GM19467 (cell line): Measurements from ENCODE around the gene ANKRD23.
A peak's percentile ranks its signal among the peaks of the same experiment; 100 is the strongest.
"Not testable (repeated sequence)": the region's sequence is repeated elsewhere in the genome, so short reads cannot be mapped to it uniquely, and the experiment has no call there.

Experiments
- ATAC-seq: cut with Tn5 transposase; IDR thresholded peaks from one replicate; pipeline ENCODE4 v1.9.1; 2021; ENCODE audit warnings: mild to moderate bottlenecking, moderate library complexity; ENCODE audit not compliant: unreplicated experiment

ANKRD23 gene

DNA sequence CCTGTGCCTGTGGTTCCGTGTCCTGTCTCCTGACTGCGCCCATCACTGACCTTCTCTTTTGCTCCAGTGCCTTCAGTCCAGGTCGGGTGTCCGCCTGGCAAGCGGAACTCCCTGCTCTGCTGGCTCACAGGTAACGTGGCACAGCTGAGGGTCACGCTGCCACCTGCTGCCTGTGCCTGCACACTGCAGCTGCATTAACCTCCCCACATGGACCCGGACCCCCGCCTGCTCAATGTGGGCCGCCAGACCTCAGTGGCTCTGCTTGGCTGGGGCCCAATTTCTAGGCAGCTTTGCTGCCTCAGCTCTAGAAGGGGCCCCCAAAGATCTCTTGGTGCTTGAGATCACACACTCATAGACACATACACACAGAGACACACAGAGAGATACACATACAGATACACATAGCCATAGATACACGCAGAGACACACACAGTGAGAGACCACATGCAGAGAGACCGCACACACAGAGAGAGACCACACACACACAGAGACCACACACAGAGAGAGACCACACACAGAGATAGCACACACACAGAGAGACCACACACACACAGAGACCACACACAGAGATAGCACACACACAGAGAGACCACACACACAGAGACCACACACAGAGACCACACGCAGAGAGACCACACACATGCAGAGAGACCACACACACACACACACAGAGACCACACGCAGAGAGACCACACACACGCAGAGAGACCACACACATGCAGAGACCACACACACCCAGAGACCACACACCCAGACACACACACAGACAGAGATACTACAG is 42.6 kb downstream of the ANKRD23 start:
- ATAC-seq: peak; percentile 57

DNA sequence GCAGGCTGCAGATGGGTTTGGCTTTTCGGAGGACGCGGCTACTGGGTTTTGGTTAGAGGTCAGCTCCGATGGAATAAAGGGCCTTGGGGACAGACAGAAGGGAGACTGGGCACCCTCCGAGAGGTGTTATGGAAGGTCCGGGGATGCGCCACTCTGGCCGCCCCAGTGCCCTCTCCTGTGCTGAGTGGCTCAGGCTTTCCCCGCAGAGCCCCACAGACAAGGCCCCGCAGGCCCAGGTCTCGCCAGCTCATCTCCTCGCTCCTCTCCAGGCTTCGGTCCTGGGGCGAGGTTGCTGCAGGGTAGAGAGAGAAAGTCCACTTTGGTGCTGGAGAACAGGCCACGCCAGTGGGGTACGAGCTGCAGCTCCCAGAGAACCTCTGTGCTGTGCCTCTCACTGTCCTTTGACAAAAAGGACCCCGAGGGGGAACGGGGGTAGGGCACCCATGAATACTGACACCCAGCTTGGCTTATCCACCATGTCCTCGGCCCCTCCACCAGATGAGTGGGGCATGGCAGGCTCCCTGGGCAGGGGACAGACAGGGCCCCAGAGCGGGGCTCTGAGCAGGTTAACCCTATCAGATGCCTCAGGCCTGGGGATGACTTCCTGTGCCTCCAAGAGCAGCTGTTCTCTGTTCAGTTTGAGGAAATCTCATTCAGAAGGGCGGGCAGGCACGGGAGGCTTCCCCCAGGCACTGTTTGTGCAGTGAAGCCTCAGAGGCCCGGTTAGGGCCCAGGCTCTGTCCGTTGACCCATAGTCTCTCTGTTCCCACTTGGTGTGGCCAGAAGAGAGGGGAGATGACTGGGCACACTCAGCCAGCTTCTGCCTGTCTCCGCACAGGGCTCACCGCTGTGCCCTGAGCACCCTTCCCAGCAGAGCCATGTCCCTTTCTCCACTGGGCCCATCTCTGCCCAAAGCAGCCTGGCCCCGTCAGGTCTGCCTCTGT is 43.5 kb downstream of the ANKRD23 start:
- ATAC-seq: peak; percentile 9

DNA sequence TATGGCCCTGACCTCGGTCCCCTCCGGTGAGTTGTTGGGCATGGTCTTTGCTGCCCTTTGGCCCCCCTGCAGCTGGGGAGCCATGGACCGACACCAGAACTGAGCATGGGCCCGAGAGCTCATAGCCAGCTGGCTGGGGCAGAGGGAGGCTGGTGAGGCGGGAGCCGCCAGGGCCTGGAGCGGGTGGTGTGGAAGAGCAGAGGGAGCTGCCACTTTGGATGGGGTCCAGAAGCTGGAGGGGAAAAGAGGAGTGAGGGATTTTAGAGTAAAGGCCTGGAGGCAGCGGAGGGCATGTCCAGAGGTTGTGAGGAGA is 44.2 kb downstream of the ANKRD23 start:
- no peak for ATAC-seq

DNA sequence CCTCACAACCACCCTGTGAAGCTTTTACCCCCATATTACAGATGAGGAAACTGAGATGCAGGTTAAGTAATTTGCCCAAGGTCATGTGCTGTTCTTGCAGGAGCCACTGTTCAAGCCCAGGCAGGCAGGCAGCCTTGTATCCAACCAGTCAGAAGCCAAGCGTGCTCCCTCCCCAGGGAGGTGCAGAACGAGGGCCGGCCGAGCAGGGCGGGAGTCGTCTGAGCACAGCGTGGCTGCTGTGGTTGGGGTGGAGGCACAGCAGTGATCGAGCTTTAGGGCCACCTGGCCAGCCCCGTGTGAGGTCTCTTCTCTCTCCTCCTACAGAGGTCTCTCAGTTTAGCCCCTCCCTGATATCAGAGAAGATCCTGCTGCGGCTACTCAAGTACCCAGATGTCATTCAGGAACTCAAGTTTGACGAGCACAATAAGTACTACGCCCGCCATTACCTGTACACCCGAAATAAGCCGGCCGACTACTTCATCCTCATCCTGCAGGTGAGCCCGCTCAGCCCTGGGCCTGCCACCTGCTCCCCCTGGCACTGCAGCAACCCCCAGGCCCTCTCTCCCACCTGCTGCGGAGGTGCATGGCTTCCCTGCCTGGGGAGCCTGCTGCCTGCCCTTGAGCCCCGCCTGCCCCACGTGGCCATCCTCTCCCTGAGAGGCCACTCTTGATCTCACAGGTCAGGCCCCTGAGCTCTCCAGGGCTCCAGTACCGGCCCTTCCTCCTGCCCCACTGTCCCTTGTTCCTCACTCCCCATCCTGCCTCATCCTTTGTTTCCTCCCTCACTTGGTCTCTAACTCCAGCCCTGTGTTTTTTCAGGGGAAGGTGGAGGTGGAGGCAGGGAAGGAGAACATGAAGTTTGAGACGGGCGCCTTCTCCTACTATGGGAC is 44.8 kb downstream of the ANKRD23 start:
- ATAC-seq: no peak

DNA sequence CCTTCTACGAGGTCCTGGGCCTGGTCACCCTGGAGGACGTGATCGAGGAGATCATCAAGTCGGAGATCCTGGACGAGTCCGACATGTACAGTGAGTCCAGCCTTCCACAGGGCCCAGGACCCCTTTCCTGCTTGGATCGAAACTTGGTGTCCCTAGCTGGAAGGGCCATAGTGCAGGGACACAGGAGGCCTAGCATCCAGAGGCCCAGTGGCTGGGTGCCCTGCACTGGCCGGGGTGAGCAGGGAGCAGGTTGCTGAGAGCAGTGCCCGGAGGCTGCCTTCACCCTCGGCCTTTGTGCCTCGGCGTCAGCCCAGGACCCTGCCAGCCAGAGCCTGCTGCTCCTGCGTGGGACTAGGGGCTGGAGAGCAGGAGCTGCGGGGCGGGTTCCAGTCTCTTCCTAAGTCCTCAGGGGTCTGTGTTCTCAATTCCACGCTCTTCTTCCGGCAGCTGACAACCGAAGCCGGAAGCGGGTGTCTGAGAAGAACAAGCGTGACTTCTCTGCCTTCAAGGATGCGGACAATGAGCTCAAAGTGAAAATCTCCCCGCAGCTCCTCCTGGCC is 46.7 kb downstream of the ANKRD23 start:
- ATAC-seq: no peak

DNA sequence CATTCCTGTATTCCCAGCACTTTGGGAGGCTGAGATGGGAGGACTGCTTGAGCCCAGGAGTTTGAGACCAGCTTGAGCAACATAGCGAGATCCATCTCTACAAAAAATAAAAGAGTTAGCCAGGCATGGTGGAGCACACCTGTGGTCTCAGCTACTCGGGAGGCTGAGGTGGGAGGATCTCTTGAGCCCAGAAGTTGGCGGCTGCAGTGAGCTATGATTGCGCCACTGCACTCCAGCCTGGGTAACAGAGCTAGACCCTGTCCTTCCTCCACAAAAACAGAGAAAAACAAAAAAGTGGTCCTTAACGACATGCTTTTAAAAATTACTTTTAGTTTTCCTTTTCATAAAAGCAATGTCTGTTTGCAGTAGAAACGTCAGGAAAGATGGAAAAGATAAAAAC is 47.3 kb downstream of the ANKRD23 start:
- ATAC-seq: not testable (repeated sequence)

DNA sequence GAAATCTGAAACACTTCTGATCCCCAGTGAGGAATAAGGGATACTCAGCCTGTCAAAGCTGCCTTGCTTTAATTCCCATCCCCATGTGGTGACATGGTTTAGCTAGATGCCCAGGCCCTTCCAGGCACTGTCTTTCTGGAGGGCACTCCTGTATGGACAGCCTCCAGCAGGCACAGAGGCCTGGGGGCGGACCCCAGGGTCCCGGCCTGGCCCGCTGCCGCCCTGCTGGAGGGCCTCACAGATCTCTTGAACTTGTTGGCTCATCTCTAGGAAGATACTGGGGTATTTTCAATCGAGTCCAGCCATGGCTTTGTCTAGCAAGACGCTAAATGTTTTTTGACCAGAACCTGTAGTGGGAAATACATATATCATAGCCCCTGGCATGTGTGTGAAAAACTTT is 48.7 kb downstream of the ANKRD23 start:
- ATAC-seq: no peak

DNA sequence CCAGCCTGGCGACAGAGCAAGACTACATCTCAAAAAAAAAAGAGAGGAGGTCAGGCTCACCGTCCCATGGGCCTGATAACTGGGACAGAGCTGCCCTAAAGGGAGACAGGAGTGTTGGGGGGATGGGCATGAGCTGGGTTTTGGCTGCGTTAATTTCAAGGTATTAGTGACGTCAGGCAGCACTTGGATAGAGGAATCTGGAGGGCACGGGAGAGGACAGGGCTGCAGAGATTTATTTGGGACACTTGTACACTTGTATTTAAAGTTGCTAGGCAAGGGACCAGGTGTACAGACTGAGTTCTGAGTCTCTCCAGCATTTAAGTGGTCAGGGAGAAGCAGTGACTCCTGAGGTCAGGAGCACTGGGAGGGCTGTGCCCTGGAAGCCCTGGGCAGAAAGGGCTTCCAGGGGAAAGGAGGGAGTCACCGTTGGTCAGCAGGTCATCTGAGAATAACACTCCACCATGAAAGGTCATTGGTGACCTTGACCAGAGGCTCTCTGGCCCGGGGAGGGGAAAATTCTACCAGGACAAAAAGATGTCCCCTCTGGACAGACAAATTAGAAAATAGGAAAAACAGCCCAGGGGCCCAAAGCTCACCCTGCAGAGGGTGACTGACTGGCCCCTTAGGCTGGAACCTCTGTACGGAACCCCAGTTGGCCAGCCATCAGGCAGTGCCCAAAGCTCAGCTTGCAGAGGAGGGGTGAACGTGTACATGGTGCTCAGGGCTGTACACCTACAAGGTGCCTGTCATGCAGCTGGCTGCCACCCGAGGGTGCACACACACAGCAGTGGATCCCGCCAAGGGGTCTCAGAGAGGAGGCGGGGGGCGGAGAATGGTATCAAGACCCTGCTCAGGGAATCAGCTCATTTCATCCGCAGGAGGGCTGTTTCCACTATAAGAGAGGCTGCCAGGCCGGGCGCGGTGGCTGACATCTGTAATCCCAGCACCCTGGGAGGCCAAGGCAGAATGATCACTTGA is 50.8 kb downstream of the ANKRD23 start:
- no peak for ATAC-seq

DNA sequence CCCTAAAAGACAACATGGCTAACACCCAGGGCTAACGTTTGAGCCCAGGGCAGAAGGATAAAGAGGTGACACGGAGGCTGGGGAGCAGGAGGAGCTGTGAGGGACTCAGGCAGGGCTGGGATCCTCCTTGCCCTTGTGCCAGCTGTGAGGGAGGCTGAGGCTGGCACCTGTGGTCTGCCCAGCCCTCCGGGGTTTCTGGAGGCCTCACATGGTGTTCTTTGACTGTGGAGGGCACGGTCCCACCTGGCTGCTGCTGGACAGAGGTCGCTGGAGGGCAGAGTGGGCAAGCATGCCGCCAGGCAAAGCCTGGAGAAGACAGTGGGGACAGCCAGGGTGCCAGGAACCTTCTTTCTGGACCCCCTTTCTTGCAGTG is 54.6 kb downstream of the ANKRD23 start:
- ATAC-seq: no peak

DNA sequence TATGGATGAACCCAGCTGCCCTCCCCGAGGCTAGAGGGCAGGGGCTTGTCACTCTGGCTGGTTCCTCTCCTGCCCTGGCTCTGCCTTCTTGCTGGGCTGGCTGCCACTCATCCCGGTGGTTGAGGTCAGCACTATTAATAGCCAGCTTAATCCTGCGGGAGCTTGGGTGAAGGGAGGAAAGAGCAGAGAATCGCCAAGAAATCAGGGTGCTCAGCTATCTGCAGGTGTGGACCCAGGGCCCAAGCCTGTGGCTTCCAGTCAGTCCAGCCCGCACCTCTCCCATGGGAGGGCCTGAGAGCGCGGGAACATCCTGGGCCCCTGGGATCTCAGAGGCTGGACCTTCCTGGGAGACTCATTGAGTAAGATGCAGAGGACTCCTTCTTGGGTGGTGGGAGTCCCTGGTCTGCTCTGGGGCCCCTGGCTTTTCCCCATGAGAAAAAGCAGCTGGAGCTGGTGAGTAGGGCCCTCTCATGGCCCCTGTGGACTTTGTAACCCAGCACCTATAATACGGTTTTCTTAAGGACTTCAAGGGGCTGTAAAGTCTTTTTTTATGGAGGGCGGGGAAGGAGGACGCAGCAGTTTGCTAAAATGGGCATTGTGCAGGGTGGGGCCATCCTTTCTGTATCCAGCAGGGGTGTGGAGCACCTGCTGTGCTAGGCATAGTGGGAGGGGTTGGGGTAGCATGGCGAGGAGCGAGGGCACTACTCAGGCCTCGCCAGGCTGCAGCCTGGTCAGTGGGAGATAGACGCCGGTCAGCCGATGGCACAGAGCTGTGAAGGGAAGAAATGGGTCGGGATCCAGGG is 55.2 kb downstream of the ANKRD23 start:
- ATAC-seq: no peak
